Pancreas (tissue), 10 donors: ENCODE results near the gene GFRA1. TPM values are rescaled to one million over a fixed set of nuclear protein-coding genes. Genes with fewer than 3 reads are reported as not detected.

ENCODE experiments used
- ATAC-seq, 4 donors: fragments of 200-7000 bp; cut with Tn5 transposase; one replicate each; pipeline versions ENCODE4 v1.8.0 to v1.9.1; 2020; ENCODE audit warnings: mild to moderate bottlenecking in 4 of 4, moderate library complexity in 4 of 4
- DNase-seq, 6 donors: peaks; one replicate each; pipeline ENCODE4 v3.0.0-alpha.2; 2020
- FAIRE-seq: peaks from 2 replicates; lab custom pipeline; 2012; peaks lifted over from hg19 to GRCh38; lab: Jason Lieb, UNC
- H3K27ac ChIP-seq, 4 donors: fragments of 200-600 bp; sonication (generic); 1 replicate in 3 of 4; 2 replicates in 1 of 4; pipeline versions ENCODE4 v1.5.0 to v1.8.0; 2020
- H3K27me3 ChIP-seq, 4 donors: fragments of 200-600 bp; one replicate each; pipeline ENCODE4 v1.8.0; 2021
- H3K36me3 ChIP-seq, 3 donors: fragments of 200-600 bp; sonication (generic) in 1 of 3; one replicate each; pipeline versions ENCODE4 v1.5.0 to v1.8.0; 2020 to 2021
- H3K4me1 ChIP-seq, 3 donors: fragments of 200-600 bp; one replicate each; pipeline ENCODE4 v1.8.0; 2021
- H3K4me3 ChIP-seq, 4 donors: fragments of 200-600 bp; sonication (generic) in 2 of 4; one replicate each; pipeline versions ENCODE4 v1.5.0 to v1.8.0; 2020 to 2021
- H3K9me3 ChIP-seq, 4 donors: fragments of 200-600 bp; one replicate each; pipeline ENCODE4 v1.8.0; 2021
- WGBS, 2 donors: extraction: QIAGEN DNeasy Blood & Tissue Kit; methylation state at CpG; one replicate each; pipeline ENCODE4 v1.1.7; 2013; 5-methylcytosine and 5-hydroxymethylcytosine counted together
- intact Hi-C, 3 donors: fragments of 100-400 bp; cut with DNase I; formaldehyde crosslinking; loops; one replicate each; pipeline versions ENCODE4 v1.11.1 to v1.14.2; 2022
- polyA plus RNA-seq, 2 donors: library from polyadenylated mRNA; stranded (reverse); fragments of 200-250 nt; gene quantifications; one replicate each; pipeline ENCODE4 v1.2.3, GENCODE V29; 2013
- total RNA-seq, 6 donors: library from RNA; stranded (reverse); fragmentation: NEBNext Ultra II Directional in 4 of 6; extraction: Animal tissue kit (Norgen Biotek cat#: 25700) in 4 of 6; gene quantifications; one replicate each; pipeline versions ENCODE4 v1.2.1 to v1.2.4, GENCODE V29; 2021 to 2023
- TF ChIP-seq, protein P1 (sequence below), 4 donors: fragments of 200-600 bp; sonication (generic) in 3 of 4; IDR thresholded peaks; one replicate each; pipeline versions ENCODE4 v1.5.0 to v1.8.0; 2021; ENCODE audit warnings: antibody characterized with exemption in 4 of 4
- donor health status: healthy with polysubstance abuse.
- donor health status: DM: no; HTN: no; CAD: no; lungs with moderate emphysema.
- donor health status: DM: no; HTN: no; CAD: no.
- donor health status: control.
- donor health status: control.
- donor health status: Bipolar disorder and iron deficiency.
- donor health status: DM: yes; HTN: yes; CAD: no.
- donor health status: DM: no; HTN: no; CAD: no.
- donor health status: DM: no; HTN: no; CAD: no.
- donor health status: DM: yes; HTN: yes; CAD: no.

Gene GFRA1
- total and polyA plus RNA-seq, 8 donors: 0.61 to 4.4 (median 1.3) TPM

GRCh38 chr10:116207690-116208089 is 65.3 kb downstream of the GFRA1 start:
- no peak for ATAC-seq
- Histone ChIP-seq H3K9me3 (no peaks in the 10 kb centered on the region), H3K4me3 (no peak overlapping the region), H3K27me3 (no peaks in the 10 kb centered on the region), H3K4me1 (no peaks in the 10 kb centered on the region), H3K27ac (no peak overlapping the region), H3K36me3 (no peaks in the 10 kb centered on the region)
- DNase-seq: no peak
- TF ChIP-seq, protein P1, sequence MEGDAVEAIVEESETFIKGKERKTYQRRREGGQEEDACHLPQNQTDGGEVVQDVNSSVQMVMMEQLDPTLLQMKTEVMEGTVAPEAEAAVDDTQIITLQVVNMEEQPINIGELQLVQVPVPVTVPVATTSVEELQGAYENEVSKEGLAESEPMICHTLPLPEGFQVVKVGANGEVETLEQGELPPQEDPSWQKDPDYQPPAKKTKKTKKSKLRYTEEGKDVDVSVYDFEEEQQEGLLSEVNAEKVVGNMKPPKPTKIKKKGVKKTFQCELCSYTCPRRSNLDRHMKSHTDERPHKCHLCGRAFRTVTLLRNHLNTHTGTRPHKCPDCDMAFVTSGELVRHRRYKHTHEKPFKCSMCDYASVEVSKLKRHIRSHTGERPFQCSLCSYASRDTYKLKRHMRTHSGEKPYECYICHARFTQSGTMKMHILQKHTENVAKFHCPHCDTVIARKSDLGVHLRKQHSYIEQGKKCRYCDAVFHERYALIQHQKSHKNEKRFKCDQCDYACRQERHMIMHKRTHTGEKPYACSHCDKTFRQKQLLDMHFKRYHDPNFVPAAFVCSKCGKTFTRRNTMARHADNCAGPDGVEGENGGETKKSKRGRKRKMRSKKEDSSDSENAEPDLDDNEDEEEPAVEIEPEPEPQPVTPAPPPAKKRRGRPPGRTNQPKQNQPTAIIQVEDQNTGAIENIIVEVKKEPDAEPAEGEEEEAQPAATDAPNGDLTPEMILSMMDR (IDR thresholded peaks at IDR 0.05): no peak
- no peak for FAIRE-seq
- 85 to 91% methylated on average over 7 of the region's 7 CpGs for WGBS, 2 donors
- intact Hi-C loops: no loop called here

DNA sequence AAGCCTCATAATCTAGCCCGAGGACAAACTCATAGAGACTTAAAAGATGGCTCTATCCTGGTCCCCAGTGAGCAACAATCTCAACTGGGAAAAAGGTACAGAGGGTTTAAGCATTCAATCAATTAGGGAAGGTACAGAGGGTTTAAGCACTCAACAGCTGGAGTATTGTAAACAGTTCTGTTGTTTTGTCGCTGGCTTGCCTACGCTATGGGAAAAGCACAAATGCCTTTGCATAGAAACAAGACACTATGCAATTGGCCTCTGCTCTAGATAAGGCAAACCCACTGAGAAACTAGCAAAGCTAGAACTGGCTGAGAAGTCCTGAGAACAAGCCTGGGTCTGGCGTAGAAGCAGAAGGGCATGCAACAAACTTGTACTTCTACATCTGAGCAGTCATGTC is 69.3 kb downstream of the GFRA1 start:
- Histone ChIP-seq H3K27ac (no peak overlapping the region), H3K4me3 (no peak overlapping the region), H3K4me1 (no peaks in the 10 kb centered on the region), H3K27me3 (no peaks in the 10 kb centered on the region), H3K36me3 (no peaks in the 10 kb centered on the region), H3K9me3 (no peaks in the 10 kb centered on the region)
- DNase-seq (no peak), ATAC-seq (no peak), FAIRE-seq (no peak)
- intact Hi-C loops: no loop called here
- WGBS, 2 donors: 93% methylated on average over 4 of the region's 4 CpGs
- TF ChIP-seq, protein P1 (IDR thresholded peaks at IDR 0.05): no peak

- ATAC-seq (no peak), DNase-seq (no peak), FAIRE-seq (no peak)
- TF ChIP-seq, protein P1 (IDR thresholded peaks at IDR 0.05): no peak
- Histone ChIP-seq H3K4me3 (no peak overlapping the region), H3K36me3 (no peaks in the 10 kb centered on the region), H3K9me3 (no peaks in the 10 kb centered on the region), H3K4me1 (no peaks in the 10 kb centered on the region), H3K27me3 (no peaks in the 10 kb centered on the region), H3K27ac (no peak overlapping the region)
- WGBS, 2 donors: 90 to 92% methylated on average over 7 of the region's 7 CpGs
- intact Hi-C loops: no loop called here
Measured at GRCh38 chr10:116201670-116202430, 71.2 kb downstream of the GFRA1 start.

GRCh38 chr10:116201011-116201410 is 72.0 kb downstream of the GFRA1 start:
- Histone ChIP-seq H3K27ac (no peak overlapping the region), H3K4me1 (no peaks in the 10 kb centered on the region), H3K4me3 (no peak overlapping the region), H3K27me3 (no peaks in the 10 kb centered on the region), H3K9me3 (no peaks in the 10 kb centered on the region), H3K36me3 (no peaks in the 10 kb centered on the region)
- ATAC-seq: no peak
- intact Hi-C loops: no loop called here
- FAIRE-seq: no peak
- no peak for DNase-seq
- TF ChIP-seq, protein P1 (IDR thresholded peaks at IDR 0.05): no peak

GRCh38 chr10:116198676-116199035 is 74.3 kb downstream of the GFRA1 start:
- Histone ChIP-seq H3K36me3 (no peaks in the 10 kb centered on the region), H3K4me1 (no peaks in the 10 kb centered on the region), H3K27ac (no peak overlapping the region), H3K27me3 (no peaks in the 10 kb centered on the region), H3K4me3 (no peak overlapping the region), H3K9me3 (no peaks in the 10 kb centered on the region)
- 81 to 85% methylated on average over 4 of the region's 4 CpGs for WGBS, 2 donors
- ATAC-seq: no peak
- FAIRE-seq: no peak
- DNase-seq: no peak
- intact Hi-C loops: no loop called here
- TF ChIP-seq, protein P1 (IDR thresholded peaks at IDR 0.05): no peak
